ENCODE measurements around the gene HSPB9.

DNA sequence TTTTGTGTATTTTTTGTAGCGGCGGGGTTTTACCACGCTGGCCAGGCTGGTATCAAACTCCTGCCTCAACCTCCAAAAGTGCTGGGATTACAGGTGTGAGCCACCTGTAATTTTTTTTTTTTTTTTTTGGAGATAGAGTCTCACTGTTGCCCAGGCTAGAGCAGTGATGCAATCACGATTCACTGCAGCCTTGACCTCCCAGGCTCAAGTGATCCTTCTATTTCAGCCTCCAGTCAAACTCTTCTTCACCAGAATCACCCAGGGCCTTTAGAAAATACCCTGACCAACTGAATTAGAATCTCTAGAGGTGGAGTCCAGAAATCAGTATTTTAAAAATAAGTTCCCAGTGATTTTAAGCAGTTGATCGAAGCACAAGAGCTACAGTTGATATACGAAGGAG is 12.5 kb downstream of the HSPB9 start:
- no peak for TF ChIP-seq MEIS1 (CRISPR knock-in tag; IDR thresholded peaks at IDR 0.05; ENCODE audit: borderline replicate concordance)
- TF ChIP-seq ZNF138 (tag by site-specific recombination; IDR thresholded peaks at IDR 0.05; ENCODE audit: borderline replicate concordance): no peak
- TF ChIP-seq ZNF114 (tag by site-specific recombination; IDR thresholded peaks at IDR 0.05): no peak
- no peak for TF ChIP-seq ZNF670 (tag by site-specific recombination; IDR thresholded peaks at IDR 0.05; ENCODE audit: low read depth)
- TF ChIP-seq ZNF311 (tag by site-specific recombination; IDR thresholded peaks at IDR 0.05; ENCODE audit: borderline replicate concordance): no peak
- TF ChIP-seq CTCF (tag by site-specific recombination; IDR thresholded peaks at IDR 0.05): no peak
- TF ChIP-seq, protein P1, sequence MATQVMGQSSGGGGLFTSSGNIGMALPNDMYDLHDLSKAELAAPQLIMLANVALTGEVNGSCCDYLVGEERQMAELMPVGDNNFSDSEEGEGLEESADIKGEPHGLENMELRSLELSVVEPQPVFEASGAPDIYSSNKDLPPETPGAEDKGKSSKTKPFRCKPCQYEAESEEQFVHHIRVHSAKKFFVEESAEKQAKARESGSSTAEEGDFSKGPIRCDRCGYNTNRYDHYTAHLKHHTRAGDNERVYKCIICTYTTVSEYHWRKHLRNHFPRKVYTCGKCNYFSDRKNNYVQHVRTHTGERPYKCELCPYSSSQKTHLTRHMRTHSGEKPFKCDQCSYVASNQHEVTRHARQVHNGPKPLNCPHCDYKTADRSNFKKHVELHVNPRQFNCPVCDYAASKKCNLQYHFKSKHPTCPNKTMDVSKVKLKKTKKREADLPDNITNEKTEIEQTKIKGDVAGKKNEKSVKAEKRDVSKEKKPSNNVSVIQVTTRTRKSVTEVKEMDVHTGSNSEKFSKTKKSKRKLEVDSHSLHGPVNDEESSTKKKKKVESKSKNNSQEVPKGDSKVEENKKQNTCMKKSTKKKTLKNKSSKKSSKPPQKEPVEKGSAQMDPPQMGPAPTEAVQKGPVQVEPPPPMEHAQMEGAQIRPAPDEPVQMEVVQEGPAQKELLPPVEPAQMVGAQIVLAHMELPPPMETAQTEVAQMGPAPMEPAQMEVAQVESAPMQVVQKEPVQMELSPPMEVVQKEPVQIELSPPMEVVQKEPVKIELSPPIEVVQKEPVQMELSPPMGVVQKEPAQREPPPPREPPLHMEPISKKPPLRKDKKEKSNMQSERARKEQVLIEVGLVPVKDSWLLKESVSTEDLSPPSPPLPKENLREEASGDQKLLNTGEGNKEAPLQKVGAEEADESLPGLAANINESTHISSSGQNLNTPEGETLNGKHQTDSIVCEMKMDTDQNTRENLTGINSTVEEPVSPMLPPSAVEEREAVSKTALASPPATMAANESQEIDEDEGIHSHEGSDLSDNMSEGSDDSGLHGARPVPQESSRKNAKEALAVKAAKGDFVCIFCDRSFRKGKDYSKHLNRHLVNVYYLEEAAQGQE (tag by site-specific recombination; IDR thresholded peaks at IDR 0.05): no peak
- TF ChIP-seq ZNF549 (tag by site-specific recombination; IDR thresholded peaks at IDR 0.05): no peak
- TF ChIP-seq KLF1 (tag by site-specific recombination; IDR thresholded peaks at IDR 0.05): no peak
- TF ChIP-seq, protein P2, sequence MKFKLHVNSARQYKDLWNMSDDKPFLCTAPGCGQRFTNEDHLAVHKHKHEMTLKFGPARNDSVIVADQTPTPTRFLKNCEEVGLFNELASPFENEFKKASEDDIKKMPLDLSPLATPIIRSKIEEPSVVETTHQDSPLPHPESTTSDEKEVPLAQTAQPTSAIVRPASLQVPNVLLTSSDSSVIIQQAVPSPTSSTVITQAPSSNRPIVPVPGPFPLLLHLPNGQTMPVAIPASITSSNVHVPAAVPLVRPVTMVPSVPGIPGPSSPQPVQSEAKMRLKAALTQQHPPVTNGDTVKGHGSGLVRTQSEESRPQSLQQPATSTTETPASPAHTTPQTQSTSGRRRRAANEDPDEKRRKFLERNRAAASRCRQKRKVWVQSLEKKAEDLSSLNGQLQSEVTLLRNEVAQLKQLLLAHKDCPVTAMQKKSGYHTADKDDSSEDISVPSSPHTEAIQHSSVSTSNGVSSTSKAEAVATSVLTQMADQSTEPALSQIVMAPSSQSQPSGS (tag by site-specific recombination; IDR thresholded peaks at IDR 0.05; ENCODE audit: low read depth): no peak
- TF ChIP-seq ZNF24 (tag by site-specific recombination; IDR thresholded peaks at IDR 0.05): no peak

All from HEK293 (cell line).